ENCODE data around the gene CDH4.

The CDH4 gene

DNA sequence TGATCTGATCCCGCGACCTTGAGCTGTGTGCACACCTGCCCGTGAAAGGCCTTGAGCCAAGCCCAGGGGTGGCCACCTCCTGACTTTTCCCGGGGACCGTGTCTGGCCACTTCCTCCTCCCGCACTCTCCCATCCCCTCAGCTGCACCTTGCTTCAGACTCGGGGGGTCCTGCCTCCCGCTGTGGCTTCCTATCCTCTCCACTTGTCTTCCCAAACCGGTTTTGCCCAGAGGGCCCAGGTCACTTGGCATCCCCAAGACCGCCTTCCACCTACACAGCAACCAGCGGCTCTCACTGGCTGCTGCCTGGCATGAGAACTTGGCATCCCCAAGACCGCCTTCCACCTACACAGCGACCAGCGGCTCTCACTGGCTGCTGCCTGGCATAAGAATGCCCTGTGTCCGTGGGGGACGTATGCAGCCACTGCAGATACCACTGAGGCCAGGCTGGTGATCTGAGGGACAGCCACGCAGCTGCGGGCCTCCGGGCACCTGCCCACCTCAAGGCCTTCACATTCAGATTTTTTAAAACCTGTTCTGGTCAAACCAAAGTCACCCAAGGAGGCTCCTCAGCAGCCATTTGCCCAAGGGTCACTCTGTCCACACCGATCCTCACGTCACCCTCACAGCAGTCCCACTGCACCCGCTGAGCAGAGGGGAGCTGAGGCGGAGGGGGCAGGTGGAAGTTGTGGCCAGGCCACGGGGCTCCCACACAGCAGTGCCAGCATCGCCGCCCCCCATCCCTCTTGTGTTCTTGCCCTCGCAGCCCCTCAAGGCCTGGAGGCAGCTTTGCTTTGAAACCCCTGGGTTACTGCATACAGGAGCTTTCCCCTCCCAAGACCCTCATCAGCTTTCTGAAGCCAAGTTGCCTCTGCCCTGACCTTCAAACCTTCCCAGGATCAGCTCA, 568.1 kb downstream of the CDH4 start:
- DNase-seq (ENCODE audit: low read depth), result no peak

GRCh38 chr20:61821735-61822134, 569.7 kb downstream of the CDH4 start:
- DNase-seq (ENCODE audit: low read depth), result no peak

GRCh38 chr20:61822396-61822795, 570.3 kb downstream of the CDH4 start:
- no peak for DNase-seq (ENCODE audit: low read depth)

- no peak for DNase-seq (ENCODE audit: low read depth)
Measured at GRCh38 chr20:61823242-61823641, 571.2 kb downstream of the CDH4 start.

GRCh38 chr20:61828891-61829290, 576.8 kb downstream of the CDH4 start:
- DNase-seq (ENCODE audit: low read depth), result no peak

- no peak for DNase-seq (ENCODE audit: low read depth)
Measured at GRCh38 chr20:61829526-61829925, 577.5 kb downstream of the CDH4 start.

DNA sequence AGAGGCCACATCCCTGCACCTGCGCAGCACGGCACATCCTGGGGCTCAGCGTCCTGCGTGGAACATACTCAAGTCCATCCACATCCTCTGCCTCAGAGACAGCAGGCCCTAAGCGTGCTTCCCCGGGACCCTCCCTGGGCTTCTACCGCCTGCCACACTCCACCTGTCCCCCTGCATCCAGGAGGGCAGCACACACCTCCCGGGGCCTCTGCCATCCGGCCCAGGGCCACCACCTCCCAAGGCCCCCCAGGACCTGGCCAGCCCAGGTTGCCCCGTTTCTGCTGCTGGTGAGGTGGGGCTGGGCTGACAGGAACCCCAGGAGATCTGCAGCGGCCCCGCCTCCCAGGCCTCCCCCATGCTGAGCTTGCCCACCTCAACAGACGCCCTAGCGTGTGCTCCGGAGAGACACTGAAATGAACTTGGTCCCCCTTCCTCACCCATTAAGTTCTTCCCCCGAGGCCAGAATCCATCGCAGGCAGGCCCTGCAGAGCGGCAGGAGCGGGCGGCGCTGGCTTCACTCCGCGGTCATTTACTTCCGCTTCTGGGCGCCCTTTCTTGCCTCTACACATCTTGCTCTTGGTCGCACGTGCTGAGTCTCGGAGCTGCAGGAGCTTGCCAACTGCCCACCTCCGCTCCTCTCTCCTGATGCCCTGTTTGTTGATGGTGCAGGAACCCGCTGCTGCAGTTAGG, 578.3 kb downstream of the CDH4 start:
- DNase-seq (ENCODE audit: low read depth), result no peak

- no peak for DNase-seq (ENCODE audit: low read depth)
Measured at GRCh38 chr20:61830991-61831390, 578.9 kb downstream of the CDH4 start.

DNA sequence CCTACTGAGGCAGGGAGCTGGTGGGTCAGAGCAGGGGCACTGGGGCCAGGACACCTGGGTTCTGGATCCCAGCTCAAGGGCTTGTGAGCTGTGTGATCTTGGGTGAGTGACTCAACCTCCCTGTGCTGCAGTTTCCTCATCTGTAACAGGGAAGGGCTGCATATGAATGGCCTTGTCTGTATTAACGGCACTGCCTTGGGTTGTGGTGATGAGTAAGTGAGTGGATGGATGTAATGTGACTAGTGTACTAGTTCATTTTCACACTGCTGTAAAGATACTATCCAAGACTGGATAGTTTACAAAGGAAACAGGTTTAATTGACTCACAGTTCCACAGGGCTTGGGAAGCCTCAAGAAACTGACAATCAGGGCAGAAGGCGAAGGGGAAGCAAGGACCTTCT, 580.1 kb downstream of the CDH4 start:
- no peak for DNase-seq (ENCODE audit: low read depth)

DNA sequence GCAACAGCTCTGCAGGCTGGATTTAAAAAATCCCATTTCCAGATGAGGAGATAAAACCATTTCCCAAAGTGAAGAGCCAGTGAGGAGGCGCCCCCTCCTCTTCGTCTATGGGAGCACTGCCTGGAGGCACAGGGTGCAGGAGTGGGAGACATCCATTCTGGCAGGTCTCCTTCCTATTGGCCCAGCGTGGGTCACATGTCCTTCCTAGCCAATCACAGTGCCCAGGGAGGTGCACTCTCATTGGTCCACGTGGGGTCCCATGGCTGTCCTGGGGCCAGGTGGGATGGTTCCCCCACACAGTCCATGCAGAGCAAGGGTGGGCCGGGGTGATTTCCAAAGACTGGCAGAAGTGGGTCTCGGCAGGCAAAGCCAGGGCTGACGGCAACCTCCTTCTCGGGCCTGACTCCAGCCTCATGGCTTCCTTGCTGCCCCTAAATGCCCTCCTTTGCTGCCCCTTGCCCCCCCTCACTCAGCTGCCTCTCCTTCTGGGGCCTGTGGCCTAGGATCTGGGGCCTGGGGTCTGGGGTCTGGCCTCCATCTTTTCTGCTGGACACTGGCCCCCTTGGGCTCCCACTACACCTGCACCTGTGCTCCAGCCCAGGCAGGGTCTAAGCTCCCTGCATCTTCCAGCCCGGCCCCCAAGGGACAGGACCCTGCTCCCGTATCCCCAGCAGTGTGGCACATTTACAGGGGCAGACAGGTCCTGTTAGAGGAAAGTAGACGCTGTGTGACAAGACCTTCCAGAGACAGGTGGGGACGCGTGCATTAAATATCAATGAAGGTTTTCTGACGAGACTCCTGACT, 581.9 kb downstream of the CDH4 start:
- DNase-seq (ENCODE audit: low read depth), result no peak

- DNase-seq (ENCODE audit: low read depth), result no peak
Measured at GRCh38 chr20:61835301-61835700, 583.2 kb downstream of the CDH4 start.

DNA sequence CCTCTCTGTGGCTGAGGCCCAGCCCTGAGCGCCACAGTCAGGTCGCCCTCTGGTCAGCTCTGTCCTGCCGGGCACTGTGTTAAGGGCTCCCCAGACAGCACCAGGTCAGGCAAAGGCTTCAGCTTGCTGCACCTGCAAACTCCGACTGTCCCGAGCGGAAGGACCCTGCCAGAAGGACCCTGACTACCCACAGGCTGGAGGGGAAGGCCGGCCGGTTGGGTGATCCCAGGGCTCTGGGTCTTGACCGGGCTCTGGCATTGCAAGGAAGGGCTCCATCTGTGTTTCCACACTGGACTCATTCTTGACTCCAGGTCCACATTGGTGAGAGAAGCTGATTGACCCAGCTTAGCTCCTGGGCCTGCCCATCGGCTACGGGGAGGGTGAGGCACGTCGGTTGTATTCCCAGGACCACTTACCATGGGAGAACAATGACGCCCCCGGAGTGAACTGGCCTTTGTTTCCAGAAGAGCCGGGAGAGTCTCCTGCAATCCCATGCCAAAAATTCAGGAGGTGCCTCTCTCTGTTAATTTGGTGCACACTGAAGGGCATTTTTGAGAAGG, 583.8 kb downstream of the CDH4 start:
- DNase-seq (ENCODE audit: low read depth), result no peak

GRCh38 chr20:61837200-61837599, 585.1 kb downstream of the CDH4 start:
- no peak for DNase-seq (ENCODE audit: low read depth)

- no peak for DNase-seq (ENCODE audit: low read depth)
Measured at GRCh38 chr20:61839223-61839911, 587.3 kb downstream of the CDH4 start.

GRCh38 chr20:61839912-61840778, 588.1 kb downstream of the CDH4 start:
- no peak for DNase-seq (ENCODE audit: low read depth)

- DNase-seq (ENCODE audit: low read depth), result no peak
Measured at GRCh38 chr20:61840779-61841455, 588.9 kb downstream of the CDH4 start.

DNA sequence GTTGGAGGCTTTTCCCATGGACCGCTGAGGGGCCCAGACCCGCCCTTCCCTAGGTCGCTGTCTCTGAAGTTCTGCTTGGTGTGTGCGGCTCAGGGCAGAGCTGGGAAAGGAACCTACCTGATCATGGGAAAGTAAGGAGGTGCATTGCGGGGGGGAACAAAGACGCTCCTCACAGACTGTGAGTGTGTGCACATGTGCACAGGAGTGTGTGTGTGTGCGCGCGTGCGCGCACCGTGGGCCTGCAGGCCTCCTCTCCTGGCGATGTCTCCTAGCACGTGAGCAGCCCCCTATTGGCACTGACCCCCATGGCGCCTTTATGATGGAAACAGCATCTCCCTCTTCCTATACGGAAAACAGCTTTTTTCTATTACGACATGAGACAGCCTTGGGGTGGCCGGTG, 589.5 kb downstream of the CDH4 start:
- no peak for DNase-seq (ENCODE audit: low read depth)

DNA sequence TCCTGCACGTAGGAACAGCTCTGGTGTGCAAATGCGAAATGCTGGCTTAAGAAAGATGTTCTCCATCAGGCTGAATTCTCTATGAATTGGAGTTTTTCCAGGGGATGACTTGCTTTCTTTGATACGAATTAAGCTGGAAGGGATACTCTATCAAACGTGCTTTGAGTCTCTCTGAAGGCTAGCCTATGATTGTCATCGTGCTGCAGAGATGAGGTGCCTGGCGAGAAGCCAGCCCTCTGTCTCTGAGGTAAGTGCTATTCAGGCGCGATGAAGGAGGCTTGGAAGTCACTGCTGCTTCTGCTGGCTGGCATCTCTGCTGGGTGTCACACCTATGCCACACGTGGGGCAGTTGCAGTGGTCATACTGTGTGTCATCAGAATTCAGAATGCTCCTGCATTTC, 589.9 kb downstream of the CDH4 start:
- no peak for DNase-seq (ENCODE audit: low read depth)

GRCh38 chr20:61844621-61845020, 592.6 kb downstream of the CDH4 start:
- DNase-seq (ENCODE audit: low read depth), result no peak

DNA sequence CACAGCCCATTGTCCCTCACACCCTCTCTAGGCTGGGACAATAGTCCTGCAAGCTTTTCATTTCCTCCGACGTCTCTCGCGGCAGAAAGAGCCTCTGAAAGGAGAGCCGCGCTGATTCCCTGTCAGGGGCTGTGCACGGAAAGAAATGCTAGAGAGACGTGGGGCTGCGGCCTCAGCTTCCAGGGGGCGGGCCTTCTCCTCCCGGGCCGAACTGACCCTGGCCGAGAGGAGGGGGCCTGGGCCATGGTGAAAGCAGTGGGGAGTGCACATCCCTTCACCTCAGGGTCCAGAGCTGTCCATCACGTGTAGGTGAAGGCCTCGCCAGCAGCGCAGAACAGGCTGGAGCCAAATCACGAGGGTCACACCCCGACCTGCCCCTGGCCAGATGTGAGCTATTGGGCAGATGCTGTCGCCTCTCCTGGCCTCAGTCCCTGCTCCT, 593.2 kb downstream of the CDH4 start:
- DNase-seq (ENCODE audit: low read depth), result no peak
